ENCODE measurements around the gene MMP1.

DNA sequence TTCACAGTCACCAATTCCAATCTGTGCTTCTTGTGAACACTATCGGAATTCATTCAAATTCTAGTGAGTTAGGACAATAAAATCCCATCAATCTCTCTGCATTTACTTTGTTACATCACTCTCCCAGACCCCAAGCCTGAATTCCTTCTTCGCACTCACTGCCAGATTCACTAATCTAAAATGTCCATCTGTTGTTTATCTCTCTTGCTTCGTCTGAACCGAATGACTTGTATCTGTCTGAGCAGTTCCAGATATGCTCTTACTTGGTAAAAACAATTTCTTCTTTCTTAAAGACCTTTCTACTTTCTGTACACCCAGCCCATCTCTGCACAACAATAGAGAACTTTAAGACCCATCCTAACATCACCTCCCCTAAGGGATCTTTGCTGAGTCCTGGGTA, 24.6 kb downstream of the MMP1 start:
- no peak for TF ChIP-seq POLR2A (IDR thresholded peaks at IDR 0.05)
- TF ChIP-seq, protein P1, sequence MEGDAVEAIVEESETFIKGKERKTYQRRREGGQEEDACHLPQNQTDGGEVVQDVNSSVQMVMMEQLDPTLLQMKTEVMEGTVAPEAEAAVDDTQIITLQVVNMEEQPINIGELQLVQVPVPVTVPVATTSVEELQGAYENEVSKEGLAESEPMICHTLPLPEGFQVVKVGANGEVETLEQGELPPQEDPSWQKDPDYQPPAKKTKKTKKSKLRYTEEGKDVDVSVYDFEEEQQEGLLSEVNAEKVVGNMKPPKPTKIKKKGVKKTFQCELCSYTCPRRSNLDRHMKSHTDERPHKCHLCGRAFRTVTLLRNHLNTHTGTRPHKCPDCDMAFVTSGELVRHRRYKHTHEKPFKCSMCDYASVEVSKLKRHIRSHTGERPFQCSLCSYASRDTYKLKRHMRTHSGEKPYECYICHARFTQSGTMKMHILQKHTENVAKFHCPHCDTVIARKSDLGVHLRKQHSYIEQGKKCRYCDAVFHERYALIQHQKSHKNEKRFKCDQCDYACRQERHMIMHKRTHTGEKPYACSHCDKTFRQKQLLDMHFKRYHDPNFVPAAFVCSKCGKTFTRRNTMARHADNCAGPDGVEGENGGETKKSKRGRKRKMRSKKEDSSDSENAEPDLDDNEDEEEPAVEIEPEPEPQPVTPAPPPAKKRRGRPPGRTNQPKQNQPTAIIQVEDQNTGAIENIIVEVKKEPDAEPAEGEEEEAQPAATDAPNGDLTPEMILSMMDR (IDR thresholded peaks at IDR 0.05): no peak

All from body of pancreas (tissue), 4 donors.